Muscle of back (tissue), 11 donors: Measurements from ENCODE around the gene B3GAT2. TPM values are rescaled to one million over a fixed set of nuclear protein-coding genes. Genes with fewer than 3 reads are reported as not detected.

Source experiments
- DNase-seq, 3 donors: peaks; one replicate each; pipeline versions ENCODE4 v3.0.0 to v3.0.0-alpha.2; 2013
- polyA plus RNA-seq, 10 donors: library from polyadenylated mRNA; unstranded; fragments of 120-200 nt; gene quantifications; one replicate each; pipeline ENCODE4 v1.2.1, GENCODE V29; 2013; ENCODE audit not compliant: insufficient read length in 10 of 10

The B3GAT2 gene
- polyA plus RNA-seq, 10 donors, result 1.4 to 5.9 (median 2.5) TPM

GRCh38 chr6:70901324-70901723, 55.5 kb downstream of the B3GAT2 start:
- DNase-seq, result no peak

- DNase-seq, result no peak
Measured at GRCh38 chr6:70900047-70900446, 56.8 kb downstream of the B3GAT2 start.

- DNase-seq, result no peak
Measured at GRCh38 chr6:70894001-70894400, 62.9 kb downstream of the B3GAT2 start.

GRCh38 chr6:70889270-70889669, 67.6 kb downstream of the B3GAT2 start:
- DNase-seq, result no peak

GRCh38 chr6:70886661-70887060, 70.2 kb downstream of the B3GAT2 start:
- peak; percentile 5 to 25 (median 9) for DNase-seq

GRCh38 chr6:70886071-70886470, 70.8 kb downstream of the B3GAT2 start:
- no peak for DNase-seq

- DNase-seq, result peak; percentile 34 to 52 (median 44)
Measured at GRCh38 chr6:70884074-70884983, 72.5 kb downstream of the B3GAT2 start.

- DNase-seq, result no peak
Measured at GRCh38 chr6:70879496-70879895, 77.4 kb downstream of the B3GAT2 start.

GRCh38 chr6:70874181-70874913, 82.5 kb downstream of the B3GAT2 start:
- no peak for DNase-seq

- no peak for DNase-seq
Measured at GRCh38 chr6:70872469-70872868, 84.4 kb downstream of the B3GAT2 start.

GRCh38 chr6:70864401-70864800, 92.5 kb downstream of the B3GAT2 start:
- DNase-seq, result no peak

GRCh38 chr6:70863343-70863742, 93.5 kb downstream of the B3GAT2 start:
- DNase-seq, result no peak

GRCh38 chr6:70860920-70861319, 95.9 kb downstream of the B3GAT2 start:
- no peak for DNase-seq

GRCh38 chr6:70860045-70860444, 96.8 kb downstream of the B3GAT2 start:
- DNase-seq, result no peak

- DNase-seq, result no peak
Measured at GRCh38 chr6:70857387-70858077, 99.3 kb downstream of the B3GAT2 start.

GRCh38 chr6:70852667-70853246, 104.1 kb downstream of the B3GAT2 start:
- DNase-seq, result no peak

- no peak for DNase-seq
Measured at GRCh38 chr6:70849348-70850069, 107.4 kb downstream of the B3GAT2 start.

GRCh38 chr6:70847106-70848084, 109.5 kb downstream of the B3GAT2 start:
- no peak for DNase-seq

- DNase-seq, result no peak
Measured at GRCh38 chr6:70846207-70846835, 110.5 kb downstream of the B3GAT2 start.
